DMS 273 (cell line): ENCODE results near the gene NMNAT3.

Source experiments
- DNase-seq: peaks from one replicate; lab custom pipeline; 2025; ENCODE audit not compliant: unreplicated experiment; lab: John Stamatoyannopoulos, UW

NMNAT3 gene

DNA sequence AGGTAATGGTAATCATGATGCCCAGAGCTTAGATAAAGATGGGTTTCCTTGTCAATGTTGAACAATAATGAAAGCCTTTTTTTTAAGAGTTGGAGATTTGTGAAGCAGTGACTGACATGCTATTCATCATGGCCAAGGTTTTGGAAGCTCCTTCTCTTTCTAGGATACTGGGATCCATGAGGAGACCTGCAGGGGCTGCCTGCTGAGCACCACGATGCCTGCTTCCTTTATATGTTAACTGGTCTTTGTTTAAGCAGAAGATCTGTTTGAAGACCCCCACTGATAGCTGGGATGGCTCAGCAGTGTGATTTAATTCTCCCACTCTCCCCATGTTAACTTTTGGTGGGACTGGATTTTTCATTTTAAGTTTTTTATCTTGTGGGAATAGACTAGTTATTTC is 154.1 kb downstream of the NMNAT3 start:
- DNase-seq, result no peak

DNA sequence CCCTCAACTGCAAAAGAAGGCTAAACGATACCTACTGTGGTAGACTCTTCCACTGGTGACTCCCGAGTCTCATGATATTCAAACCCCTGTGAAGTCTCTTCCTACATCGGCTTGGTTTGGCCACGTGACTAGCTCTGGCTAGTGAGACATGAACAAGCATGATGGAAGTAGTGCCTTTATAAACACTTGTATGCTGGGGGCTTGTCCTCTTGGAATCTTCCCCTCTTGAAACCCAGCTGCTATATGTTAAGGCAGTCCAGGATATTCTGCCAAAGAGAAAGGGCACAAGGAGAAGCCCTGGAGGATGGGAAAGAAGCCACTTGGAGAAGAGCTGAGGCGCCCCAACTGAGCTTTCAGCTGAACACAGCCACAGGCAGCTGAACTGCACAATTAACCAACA is 154.6 kb downstream of the NMNAT3 start:
- no peak for DNase-seq

DNA sequence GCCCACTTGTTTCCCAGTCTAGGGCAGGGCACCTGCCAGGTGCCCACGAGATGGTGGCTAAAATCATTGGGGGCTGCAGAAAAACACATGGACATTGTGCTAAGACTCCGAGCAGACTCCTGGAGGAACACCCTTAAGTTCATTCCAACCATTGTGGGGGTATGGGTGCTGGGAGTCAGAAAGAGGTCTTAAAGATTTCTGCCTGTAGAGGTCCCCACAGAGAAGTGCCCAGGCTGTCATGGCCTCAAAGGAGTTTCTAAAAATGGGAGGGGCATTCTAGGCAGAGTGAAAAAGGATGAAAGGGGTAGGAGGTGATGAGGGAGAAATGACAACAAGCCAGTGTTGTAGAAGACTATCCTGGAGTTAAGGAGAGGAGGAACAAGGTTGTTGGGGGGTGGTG is 155.4 kb downstream of the NMNAT3 start:
- DNase-seq, result peak; percentile 64

DNA sequence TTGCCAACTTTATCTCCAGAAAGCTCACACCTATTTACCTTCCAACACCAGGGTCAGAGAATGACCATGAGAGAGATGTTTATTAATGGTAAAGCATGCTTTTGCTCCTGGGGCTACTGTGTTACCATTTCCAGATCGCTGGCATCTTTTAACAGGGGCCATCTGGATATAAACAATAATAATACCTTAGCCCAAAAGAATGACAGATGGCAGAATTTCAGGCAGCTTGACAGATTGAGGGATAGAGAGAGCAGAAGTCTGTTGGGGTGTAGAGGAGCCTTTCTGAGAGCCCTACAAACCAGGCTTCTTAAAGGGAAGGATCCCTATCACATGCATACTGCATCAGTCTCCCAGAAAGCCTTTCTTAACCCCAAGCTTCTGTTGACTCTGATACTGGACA is 156.0 kb downstream of the NMNAT3 start:
- peak; percentile 98 for DNase-seq

DNA sequence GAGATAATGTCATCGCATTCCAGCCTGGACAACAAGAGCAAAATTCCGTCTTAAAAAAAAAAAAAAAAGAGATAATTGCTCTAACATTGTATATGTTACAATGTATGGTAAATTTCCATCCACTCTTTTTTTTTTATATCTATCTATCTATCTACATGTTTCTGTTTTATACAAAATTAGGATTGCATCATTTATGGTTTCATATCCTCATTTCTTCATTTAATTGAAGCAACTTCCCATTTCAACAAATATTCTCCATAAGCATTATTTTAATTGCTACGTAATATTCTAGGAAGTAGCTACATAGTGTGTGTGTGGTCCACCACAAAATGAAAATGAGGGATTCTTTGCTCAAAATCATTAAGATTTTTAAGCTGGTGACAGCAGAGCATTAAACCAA is 156.6 kb downstream of the NMNAT3 start:
- DNase-seq, result no peak

GRCh38 chr3:139519998-139520737 is 157.6 kb downstream of the NMNAT3 start:
- peak; percentile 82 for DNase-seq

DNA sequence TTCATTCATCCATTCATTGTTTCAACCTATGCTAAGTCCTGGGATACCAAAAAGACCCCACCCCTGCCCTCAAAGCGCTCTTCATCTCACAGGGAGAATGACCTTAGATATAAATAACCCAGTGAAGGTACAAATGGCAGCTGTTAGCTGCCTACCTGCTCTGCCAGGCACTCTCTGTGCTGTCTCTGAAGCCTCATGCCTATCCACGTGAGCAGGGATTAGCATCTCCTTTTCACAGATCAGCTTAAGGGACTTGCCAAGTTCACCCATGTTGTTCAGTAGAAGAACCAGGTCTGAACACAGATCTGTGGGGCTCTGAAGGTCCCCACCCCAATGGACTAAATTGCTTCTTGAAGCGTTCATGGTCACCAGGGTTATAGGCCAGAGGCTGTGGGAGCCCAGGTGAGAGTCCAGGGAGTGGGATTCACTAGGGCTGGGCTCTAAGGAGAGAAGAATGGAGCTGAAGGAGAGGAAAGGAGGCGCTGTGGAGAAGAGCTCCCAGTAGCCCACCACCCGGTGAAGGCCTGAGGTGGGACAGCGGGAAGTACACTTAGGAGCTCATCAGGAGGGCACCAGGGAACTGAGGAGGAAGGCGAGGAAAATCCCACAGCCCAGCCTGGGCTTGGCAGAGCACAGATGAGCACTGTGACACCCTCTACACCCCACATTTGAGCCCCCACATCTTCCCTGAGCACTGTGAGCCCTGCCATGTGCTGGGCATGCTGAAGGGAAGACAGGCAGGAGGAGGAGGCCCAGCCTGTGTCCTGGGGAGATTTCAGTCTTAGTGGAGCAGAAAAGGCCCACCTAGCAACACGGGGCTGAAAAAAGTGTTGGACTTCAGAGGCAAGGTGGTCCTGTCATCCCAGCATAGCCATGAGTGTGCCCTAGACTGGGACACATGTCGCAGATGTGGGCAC is 158.6 kb downstream of the NMNAT3 start:
- no peak for DNase-seq

DNA sequence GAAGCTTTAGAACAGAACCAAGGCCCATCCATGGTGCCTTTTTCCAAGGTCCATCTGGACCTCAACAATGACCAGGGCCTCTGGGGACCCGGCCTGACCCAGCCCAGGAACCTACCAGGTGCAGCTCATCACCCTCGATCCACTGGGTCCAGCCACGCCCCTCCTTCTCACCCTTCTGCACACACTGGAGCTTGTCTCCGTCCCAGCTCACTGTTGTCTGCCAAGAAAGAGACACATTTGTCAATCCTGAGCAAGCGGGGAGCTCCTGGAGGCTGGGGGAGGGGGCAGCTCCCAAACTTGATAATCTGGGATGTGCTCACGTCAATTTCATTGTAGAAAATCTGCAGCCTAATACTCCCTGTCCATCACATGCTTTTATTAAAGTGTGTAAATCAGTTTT is 159.5 kb downstream of the NMNAT3 start:
- no peak for DNase-seq

- DNase-seq, result no peak
Observed at GRCh38 chr3:139517321-139518065, 160.3 kb downstream of the NMNAT3 start.

GRCh38 chr3:139514741-139515140 is 163.0 kb downstream of the NMNAT3 start:
- no peak for DNase-seq
